ENCODE measurements around the gene GLI2. TPM values are rescaled to one million over a fixed set of nuclear protein-coding genes. Genes with fewer than 3 reads are reported as not detected.

Gene GLI2
- total RNA-seq, 1 donor from 2014 or later, result 42.9 TPM

DNA sequence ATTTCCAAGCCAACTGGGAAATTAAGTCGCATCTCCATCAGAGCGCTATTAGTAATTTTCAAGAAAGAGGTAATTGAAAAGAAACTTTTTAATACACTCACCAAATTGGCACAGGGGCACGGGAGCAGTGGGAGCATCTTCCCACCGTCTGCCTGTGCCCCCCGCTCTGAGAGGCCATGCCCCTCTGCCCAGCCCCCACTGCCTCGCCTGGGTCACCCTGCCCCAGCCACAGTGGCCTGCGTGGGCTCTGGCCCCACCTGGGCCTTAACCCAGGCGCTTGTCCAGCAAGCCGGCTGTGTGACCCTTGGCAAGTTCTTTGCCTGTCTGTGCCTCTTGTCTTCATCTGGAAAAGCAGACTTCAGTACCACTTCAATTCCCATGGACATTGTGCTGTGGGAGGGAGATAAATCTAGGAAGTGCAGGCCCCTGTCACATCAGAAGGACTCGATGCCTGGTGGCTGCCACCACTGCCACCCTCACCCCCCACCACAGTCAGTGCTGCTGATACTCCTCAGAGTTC, 31.9 kb downstream of the GLI2 start:
- no peak for FAIRE-seq
- Histone ChIP-seq H3K79me2 (ENCODE audit: insufficient read depth, low read length) (peaks cover 89% of the 10 kb centered on the region), H3K9me3 (ENCODE audit: insufficient read depth, low read depth, low read length) (no peaks in the 10 kb centered on the region), H3K9ac (ENCODE audit: low read length) (no peak overlapping the region), H4K20me1 (ENCODE audit: insufficient read depth, low read length) (peaks cover 21% of the 10 kb centered on the region), H3K4me2 (ENCODE audit: low read length) (no peak overlapping the region), H3K27me3 (ENCODE audit: insufficient read depth, low read length) (no peaks in the 10 kb centered on the region), H3K4me1 (ENCODE audit: insufficient read depth, low read length) (peaks cover 60% of the 10 kb centered on the region), H3K27ac (ENCODE audit: low read depth, low read length) (peak overlapping the region; percentile 31), H3K36me3 (ENCODE audit: insufficient read depth, low read length) (no peaks in the 10 kb centered on the region), H2AFZ (ENCODE audit: low read depth, low read length) (no peak overlapping the region), H3K4me3 (ENCODE audit: insufficient read depth, low read depth, low read length) (no peak overlapping the region)
- peak overlapping the region; percentile 98 for H3K27ac Mint-ChIP-seq (ENCODE audit: unreplicated experiment)
- H3K4me1 Mint-ChIP-seq (ENCODE audit: low read depth, unreplicated experiment), result peaks cover 73% of the 10 kb centered on the region
- H3K36me3 Mint-ChIP-seq (ENCODE audit: low read depth, unreplicated experiment), result peaks cover 3% of the 10 kb centered on the region
- H3K27me3 Mint-ChIP-seq (ENCODE audit: low read depth, unreplicated experiment), result no peaks in the 10 kb centered on the region
- TF ChIP-seq EZH2 (IDR thresholded peaks at IDR 0.05; ENCODE audit: insufficient read depth, low read length), result no peak
- no peak for TF ChIP-seq CTCF (IDR thresholded peaks at IDR 0.05; ENCODE audit: insufficient read depth, low read depth, low read length)
- peak overlapping the region; percentile 27 for H3K4me3 Mint-ChIP-seq (ENCODE audit: unreplicated experiment)
- H3K9me3 Mint-ChIP-seq (ENCODE audit: unreplicated experiment), result no peaks in the 10 kb centered on the region
- DNase-seq (ENCODE audit: low read depth), result no peak

DNA sequence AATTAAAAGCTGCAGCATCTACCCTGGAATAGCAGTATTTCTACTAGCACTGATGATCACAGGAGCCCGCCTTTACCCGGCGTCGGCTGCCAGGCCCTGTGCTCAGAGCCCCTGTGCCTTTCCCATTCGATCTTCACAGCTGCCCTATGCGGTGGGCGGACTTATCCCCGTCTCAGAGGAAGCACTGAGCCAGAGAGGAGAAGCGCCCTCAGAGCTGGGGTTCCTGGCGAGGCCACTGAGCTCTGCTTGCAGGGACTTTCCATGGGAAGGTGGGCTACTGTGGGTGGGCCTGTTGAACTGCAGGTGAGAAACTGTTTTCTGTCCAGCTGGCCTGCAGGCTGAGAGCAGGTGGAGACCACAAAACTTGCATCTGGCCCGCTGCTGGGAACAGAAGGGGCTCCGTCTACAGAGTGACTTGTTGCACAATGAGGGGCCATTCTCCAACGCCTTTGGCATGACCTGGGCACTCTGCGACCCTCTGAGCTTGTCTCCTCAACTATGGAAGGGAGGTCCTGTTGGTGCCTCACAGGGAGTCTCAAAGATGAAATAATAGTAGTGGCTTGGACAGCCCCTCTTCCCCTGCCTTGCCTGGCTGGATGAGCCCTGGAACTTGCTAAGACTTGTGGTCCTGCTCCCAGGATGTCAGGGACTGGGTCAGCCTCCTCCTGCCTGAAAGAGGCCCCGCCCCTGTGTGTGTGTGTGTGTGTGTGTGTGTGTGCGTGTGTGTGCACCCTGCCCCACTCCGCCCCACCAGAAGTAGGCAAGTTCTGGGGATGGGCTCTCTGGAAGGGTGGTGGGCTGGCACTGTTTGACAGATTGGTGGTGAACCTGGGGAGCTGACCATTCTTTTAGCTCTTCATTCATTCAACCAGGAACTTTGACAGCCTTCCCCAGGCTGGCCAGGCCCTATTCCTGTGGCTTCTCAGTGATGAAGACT, 32.7 kb downstream of the GLI2 start:
- Histone ChIP-seq H3K4me1 (ENCODE audit: insufficient read depth, low read length) (peaks cover 65% of the 10 kb centered on the region), H4K20me1 (ENCODE audit: insufficient read depth, low read length) (peaks cover 22% of the 10 kb centered on the region), H3K9ac (ENCODE audit: low read length) (no peak overlapping the region), H3K4me2 (ENCODE audit: low read length) (no peak overlapping the region), H3K27me3 (ENCODE audit: insufficient read depth, low read length) (no peaks in the 10 kb centered on the region), H2AFZ (ENCODE audit: low read depth, low read length) (no peak overlapping the region), H3K9me3 (ENCODE audit: insufficient read depth, low read depth, low read length) (no peaks in the 10 kb centered on the region), H3K4me3 (ENCODE audit: insufficient read depth, low read depth, low read length) (no peak overlapping the region), H3K36me3 (ENCODE audit: insufficient read depth, low read length) (no peaks in the 10 kb centered on the region), H3K27ac (ENCODE audit: low read depth, low read length) (no peak overlapping the region), H3K79me2 (ENCODE audit: insufficient read depth, low read length) (peaks cover 89% of the 10 kb centered on the region)
- peaks cover 75% of the 10 kb centered on the region for H3K4me1 Mint-ChIP-seq (ENCODE audit: low read depth, unreplicated experiment)
- FAIRE-seq (no peak), DNase-seq (ENCODE audit: low read depth) (no peak)
- peak overlapping the region; percentile 77 for H3K27ac Mint-ChIP-seq (ENCODE audit: unreplicated experiment)
- H3K4me3 Mint-ChIP-seq (ENCODE audit: unreplicated experiment), result peak overlapping the region; percentile 27
- no peaks in the 10 kb centered on the region for H3K9me3 Mint-ChIP-seq (ENCODE audit: unreplicated experiment)
- no peaks in the 10 kb centered on the region for H3K36me3 Mint-ChIP-seq (ENCODE audit: low read depth, unreplicated experiment)
- TF ChIP-seq EZH2 (IDR thresholded peaks at IDR 0.05; ENCODE audit: insufficient read depth, low read length) (no peak), CTCF (IDR thresholded peaks at IDR 0.05; ENCODE audit: insufficient read depth, low read depth, low read length) (no peak)
- no peaks in the 10 kb centered on the region for H3K27me3 Mint-ChIP-seq (ENCODE audit: low read depth, unreplicated experiment)

All from astrocyte (in vitro differentiated cells and primary cell).